ENCODE data around the gene UNC79. TPM values are rescaled to one million over a fixed set of nuclear protein-coding genes. Genes with fewer than 3 reads are reported as not detected.

Gene UNC79
- total RNA-seq, 6 experiments from 2014 or later, result 0.02 to 0.08 (median 0.05) TPM

DNA sequence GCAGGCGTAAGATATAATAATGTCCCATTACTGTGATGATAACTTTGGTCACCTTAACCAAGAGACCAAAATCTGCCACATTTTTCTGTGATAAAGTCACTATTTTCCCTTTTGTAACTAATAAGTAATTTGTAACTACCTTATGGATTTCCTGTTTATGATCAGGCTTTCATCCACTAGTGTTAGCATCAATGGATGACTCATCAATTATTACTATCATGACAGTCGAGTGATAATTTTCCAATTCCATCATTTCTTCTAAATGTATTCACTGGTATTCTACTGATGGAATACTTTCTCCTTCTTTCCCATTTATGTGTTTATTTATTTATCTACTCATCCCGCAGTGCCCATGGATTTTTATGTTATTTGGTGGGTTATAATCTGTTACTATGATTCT is 148.4 kb downstream of the UNC79 start:
- Mint-ChIP-seq H3K27me3 (ENCODE audit: insufficient read depth) (no peaks in the 10 kb centered on the region), H3K4me3 (no peak overlapping the region), H3K9me3 (peaks cover 30% of the 10 kb centered on the region), H3K4me1 (ENCODE audit: low read depth) (no peaks in the 10 kb centered on the region), H3K36me3 (ENCODE audit: low read depth) (no peaks in the 10 kb centered on the region), H3K27ac (no peak overlapping the region)
- DNase-seq, result no peak
- TF ChIP-seq, protein P1, sequence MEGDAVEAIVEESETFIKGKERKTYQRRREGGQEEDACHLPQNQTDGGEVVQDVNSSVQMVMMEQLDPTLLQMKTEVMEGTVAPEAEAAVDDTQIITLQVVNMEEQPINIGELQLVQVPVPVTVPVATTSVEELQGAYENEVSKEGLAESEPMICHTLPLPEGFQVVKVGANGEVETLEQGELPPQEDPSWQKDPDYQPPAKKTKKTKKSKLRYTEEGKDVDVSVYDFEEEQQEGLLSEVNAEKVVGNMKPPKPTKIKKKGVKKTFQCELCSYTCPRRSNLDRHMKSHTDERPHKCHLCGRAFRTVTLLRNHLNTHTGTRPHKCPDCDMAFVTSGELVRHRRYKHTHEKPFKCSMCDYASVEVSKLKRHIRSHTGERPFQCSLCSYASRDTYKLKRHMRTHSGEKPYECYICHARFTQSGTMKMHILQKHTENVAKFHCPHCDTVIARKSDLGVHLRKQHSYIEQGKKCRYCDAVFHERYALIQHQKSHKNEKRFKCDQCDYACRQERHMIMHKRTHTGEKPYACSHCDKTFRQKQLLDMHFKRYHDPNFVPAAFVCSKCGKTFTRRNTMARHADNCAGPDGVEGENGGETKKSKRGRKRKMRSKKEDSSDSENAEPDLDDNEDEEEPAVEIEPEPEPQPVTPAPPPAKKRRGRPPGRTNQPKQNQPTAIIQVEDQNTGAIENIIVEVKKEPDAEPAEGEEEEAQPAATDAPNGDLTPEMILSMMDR (IDR thresholded peaks at IDR 0.05), result no peak

DNA sequence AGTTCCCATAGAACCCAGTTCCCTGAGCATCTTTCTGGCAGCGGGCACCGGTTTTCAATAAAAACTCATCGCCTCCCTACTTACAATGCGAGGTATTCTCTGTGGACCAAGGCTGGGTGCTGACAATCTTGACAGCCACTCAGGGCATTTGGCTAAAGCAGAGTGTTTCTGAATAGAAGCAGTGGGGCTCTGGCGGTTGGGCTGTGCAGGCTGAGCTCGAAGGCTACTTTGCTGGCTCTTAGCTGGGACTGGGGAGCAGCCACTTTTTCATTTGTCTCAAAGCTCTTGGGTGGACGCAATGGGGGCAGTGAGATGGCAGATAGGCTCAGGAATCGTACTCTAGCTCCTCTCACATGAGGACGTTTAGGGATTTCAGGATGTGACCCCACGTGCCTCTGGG is 151.8 kb downstream of the UNC79 start:
- Mint-ChIP-seq H3K27me3 (ENCODE audit: insufficient read depth) (no peaks in the 10 kb centered on the region), H3K9me3 (peaks cover 33% of the 10 kb centered on the region), H3K4me1 (ENCODE audit: low read depth) (no peaks in the 10 kb centered on the region), H3K36me3 (ENCODE audit: low read depth) (no peaks in the 10 kb centered on the region), H3K4me3 (no peak overlapping the region), H3K27ac (no peak overlapping the region)
- no peak for DNase-seq
- TF ChIP-seq, protein P1 (IDR thresholded peaks at IDR 0.05), result no peak

DNA sequence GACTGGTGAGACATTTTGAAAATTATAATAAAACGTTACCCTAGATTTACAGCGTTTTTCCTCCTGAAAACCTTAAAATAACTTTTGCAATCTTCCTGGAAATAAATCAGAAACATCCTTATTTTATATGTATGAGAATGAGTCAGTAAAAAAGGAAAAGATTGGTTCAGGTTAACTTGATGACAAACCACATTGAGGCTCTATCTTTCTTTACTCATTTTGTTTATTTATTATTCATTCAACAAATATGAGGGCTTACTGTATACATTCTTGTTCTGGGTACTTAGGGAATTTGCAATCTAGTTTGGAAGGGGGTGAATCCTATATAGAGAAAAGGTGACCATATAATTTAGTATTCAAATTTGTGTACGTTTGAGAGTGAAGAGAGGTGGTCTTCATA is 156.6 kb downstream of the UNC79 start:
- peaks cover 47% of the 10 kb centered on the region for H3K9me3 Mint-ChIP-seq
- no peaks in the 10 kb centered on the region for H3K27me3 Mint-ChIP-seq (ENCODE audit: insufficient read depth)
- DNase-seq, result no peak
- no peak overlapping the region for H3K4me3 Mint-ChIP-seq
- TF ChIP-seq, protein P1 (IDR thresholded peaks at IDR 0.05), result no peak
- no peak overlapping the region for H3K27ac Mint-ChIP-seq
- H3K36me3 Mint-ChIP-seq (ENCODE audit: low read depth), result no peaks in the 10 kb centered on the region
- no peaks in the 10 kb centered on the region for H3K4me1 Mint-ChIP-seq (ENCODE audit: low read depth)

DNA sequence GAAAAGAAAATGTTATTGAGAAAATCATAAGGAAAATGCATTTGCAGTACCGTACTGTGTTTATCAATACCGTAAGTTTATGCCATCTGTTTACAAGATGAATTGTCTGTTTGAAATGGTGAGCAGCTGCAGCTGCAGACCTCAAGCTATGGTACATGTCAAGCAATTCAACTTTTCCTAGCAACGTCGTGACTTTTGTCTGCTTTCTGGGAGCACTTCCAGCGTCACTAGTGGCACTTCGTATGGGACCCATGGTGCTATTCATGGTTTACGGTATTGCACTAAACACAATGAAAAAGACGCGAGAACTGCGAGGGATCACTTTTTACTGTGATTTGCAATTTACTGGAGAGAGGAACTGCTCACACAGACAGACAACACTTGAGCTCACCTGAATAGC is 160.8 kb downstream of the UNC79 start:
- TF ChIP-seq, protein P1 (IDR thresholded peaks at IDR 0.05), result no peak
- Mint-ChIP-seq H3K9me3 (peaks cover 60% of the 10 kb centered on the region), H3K27me3 (ENCODE audit: insufficient read depth) (no peaks in the 10 kb centered on the region; the same call in 1 of the 2 replicates), H3K27ac (no peak overlapping the region), H3K4me1 (ENCODE audit: low read depth) (no peaks in the 10 kb centered on the region), H3K36me3 (ENCODE audit: low read depth) (no peaks in the 10 kb centered on the region), H3K4me3 (no peak overlapping the region)
- DNase-seq, result no peak

DNA sequence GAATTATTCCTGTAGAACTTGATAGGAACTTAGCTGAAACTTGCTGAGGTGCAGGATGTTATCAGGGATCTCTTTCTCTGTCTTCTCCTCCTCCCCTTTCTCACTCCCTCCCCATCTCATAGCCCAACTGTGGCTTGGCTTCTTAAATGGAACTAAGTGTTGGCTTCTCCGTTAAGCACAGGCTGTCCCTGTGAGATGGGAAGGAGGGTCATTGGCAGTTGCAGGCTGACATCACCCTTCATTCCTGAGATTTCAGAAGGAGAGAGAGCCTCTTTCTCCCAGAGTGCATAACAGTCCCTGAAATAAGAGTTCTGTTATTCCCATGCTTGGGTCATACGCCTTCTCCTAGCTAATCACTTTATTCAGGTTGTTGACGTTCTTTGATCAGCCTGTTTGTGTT is 162.0 kb downstream of the UNC79 start:
- TF ChIP-seq, protein P1 (IDR thresholded peaks at IDR 0.05), result no peak
- peaks cover 59% of the 10 kb centered on the region for H3K9me3 Mint-ChIP-seq
- no peak overlapping the region for H3K27ac Mint-ChIP-seq
- H3K4me1 Mint-ChIP-seq (ENCODE audit: low read depth), result no peaks in the 10 kb centered on the region
- no peaks in the 10 kb centered on the region for H3K36me3 Mint-ChIP-seq (ENCODE audit: low read depth)
- DNase-seq, result no peak
- H3K4me3 Mint-ChIP-seq, result no peak overlapping the region
- no peaks in the 10 kb centered on the region; the same call in 1 of the 2 replicates for H3K27me3 Mint-ChIP-seq (ENCODE audit: insufficient read depth)

DNA sequence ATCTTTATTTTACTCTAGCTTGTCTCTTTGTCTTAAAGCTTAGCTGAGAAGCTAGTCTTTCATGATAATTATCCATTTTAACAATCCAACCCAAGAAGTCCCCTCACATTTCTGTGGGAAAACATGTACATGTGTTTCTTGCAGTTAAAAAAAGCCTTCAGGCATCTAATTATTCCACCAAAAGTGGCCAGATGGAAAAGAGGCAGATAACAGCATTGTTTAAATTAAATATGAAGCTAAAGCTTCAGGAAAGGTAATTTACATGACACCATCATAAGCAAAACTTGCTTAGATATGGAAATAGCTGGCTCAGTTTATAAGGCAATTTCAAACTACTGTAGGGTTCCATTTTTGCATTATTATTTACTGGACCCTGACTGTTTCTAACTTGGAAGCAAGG is 175.4 kb downstream of the UNC79 start:
- TF ChIP-seq, protein P1 (IDR thresholded peaks at IDR 0.05), result no peak
- Mint-ChIP-seq H3K4me3 (no peak overlapping the region), H3K27ac (no peak overlapping the region), H3K9me3 (peaks cover 16% of the 10 kb centered on the region), H3K4me1 (ENCODE audit: low read depth) (no peaks in the 10 kb centered on the region), H3K27me3 (ENCODE audit: insufficient read depth) (no peaks in the 10 kb centered on the region), H3K36me3 (ENCODE audit: low read depth) (no peaks in the 10 kb centered on the region)
- DNase-seq, result no peak

Measured in HFFc6 (cell line).